T-helper 9 cell (primary cell): Measurements from ENCODE around the gene NAMPT.
"Not testable (repeated sequence)": the region's sequence is repeated elsewhere in the genome, so short reads cannot be mapped to it uniquely, and the experiment has no call there.

Source experiments
- DNase-seq: peaks from one replicate; pipeline ENCODE4 v3.0.0-alpha.2; 2020

Gene NAMPT

GRCh38 chr7:106224797-106225196 is 60.0 kb downstream of the NAMPT start:
- no peak for DNase-seq

GRCh38 chr7:106223156-106223555 is 61.6 kb downstream of the NAMPT start:
- no peak for DNase-seq

GRCh38 chr7:106222545-106222944 is 62.2 kb downstream of the NAMPT start:
- no peak for DNase-seq

- no peak for DNase-seq
Observed at GRCh38 chr7:106220307-106220706, 64.5 kb downstream of the NAMPT start.

- no peak for DNase-seq
Observed at GRCh38 chr7:106219170-106219569, 65.6 kb downstream of the NAMPT start.

GRCh38 chr7:106218546-106218945 is 66.2 kb downstream of the NAMPT start:
- no peak for DNase-seq

GRCh38 chr7:106216923-106217542 is 67.8 kb downstream of the NAMPT start:
- DNase-seq = no peak

GRCh38 chr7:106216517-106216922 is 68.3 kb downstream of the NAMPT start:
- no peak for DNase-seq

- DNase-seq = no peak
Observed at GRCh38 chr7:106215868-106216516, 68.8 kb downstream of the NAMPT start.

GRCh38 chr7:106208944-106209343 is 75.8 kb downstream of the NAMPT start:
- not testable (repeated sequence) for DNase-seq

GRCh38 chr7:106206826-106207541 is 77.8 kb downstream of the NAMPT start:
- no peak for DNase-seq

GRCh38 chr7:106205621-106206222 is 79.1 kb downstream of the NAMPT start:
- no peak for DNase-seq

- DNase-seq = no peak
Observed at GRCh38 chr7:106203473-106203872, 81.3 kb downstream of the NAMPT start.

- no peak for DNase-seq
Observed at GRCh38 chr7:106201164-106201563, 83.6 kb downstream of the NAMPT start.

- DNase-seq = no peak
Observed at GRCh38 chr7:106199813-106200364, 84.9 kb downstream of the NAMPT start.

- DNase-seq = no peak
Observed at GRCh38 chr7:106199024-106199423, 85.8 kb downstream of the NAMPT start.
